ENCODE results near the gene SULT1A3. TPM values are rescaled to one million over a fixed set of nuclear protein-coding genes. Genes with fewer than 3 reads are reported as not detected.
"Not testable (repeated sequence)": the region's sequence is repeated elsewhere in the genome, so short reads cannot be mapped to it uniquely, and the experiment has no call there.

SULT1A3 gene
- polyA plus RNA-seq, 4 donors: 4.1 to 12.8 (median 10.6) TPM

GRCh38 chr16:30186444-30186781 lies 12.6 kb upstream of the SULT1A3 start:
- no peak for DNase-seq (ENCODE audit: low read depth in 4 of 4, low spot score in 3 of 4)

GRCh38 chr16:30186782-30187555 lies 12.1 kb upstream of the SULT1A3 start:
- DNase-seq (ENCODE audit: low read depth in 4 of 4, low spot score in 3 of 4): no peak

GRCh38 chr16:30187556-30187865 lies 11.5 kb upstream of the SULT1A3 start:
- no peak for DNase-seq (ENCODE audit: low read depth in 4 of 4, low spot score in 3 of 4)

- no peak for DNase-seq (ENCODE audit: low read depth in 4 of 4, low spot score in 3 of 4)
Observed at GRCh38 chr16:30187971-30188561, 11.0 kb upstream of the SULT1A3 start.

- not testable (repeated sequence) for DNase-seq (ENCODE audit: low read depth in 4 of 4, low spot score in 3 of 4)
Observed at GRCh38 chr16:30191158-30191557, 7.9 kb upstream of the SULT1A3 start.

- not testable (repeated sequence) for DNase-seq (ENCODE audit: low read depth in 4 of 4, low spot score in 3 of 4)
Observed at GRCh38 chr16:30193098-30193497, 6.0 kb upstream of the SULT1A3 start.

- DNase-seq (ENCODE audit: low read depth in 4 of 4, low spot score in 3 of 4): not testable (repeated sequence)
Observed at GRCh38 chr16:30193615-30194014, 5.4 kb upstream of the SULT1A3 start, which contains the start of the genes BOLA2B and SLX1A. Gene BOLA2B, minus strand, starts transcription at chr16:30193666. Its CDS starts 71 bp downstream, at chr16:30193595. Gene SLX1A, plus strand, starts transcription at chr16:30193875. Its CDS starts 210 bp downstream, at chr16:30194085.

- not testable (repeated sequence) for DNase-seq (ENCODE audit: low read depth in 4 of 4, low spot score in 3 of 4)
Observed at GRCh38 chr16:30194172-30194925, 4.7 kb upstream of the SULT1A3 start.

- not testable (repeated sequence) for DNase-seq (ENCODE audit: low read depth in 4 of 4, low spot score in 3 of 4)
Observed at GRCh38 chr16:30197001-30197400, 2.1 kb upstream of the SULT1A3 start.

GRCh38 chr16:30199608-30200343 lies 721 bp downstream of the SULT1A3 start:
- DNase-seq (ENCODE audit: low read depth in 4 of 4, low spot score in 3 of 4): not testable (repeated sequence)

- DNase-seq (ENCODE audit: low read depth in 4 of 4, low spot score in 3 of 4): not testable (repeated sequence)
Observed at GRCh38 chr16:30205541-30206236, 6.6 kb downstream of the SULT1A3 start.

- DNase-seq (ENCODE audit: low read depth in 4 of 4, low spot score in 3 of 4): not testable (repeated sequence)
Observed at GRCh38 chr16:30206252-30206651, 7.2 kb downstream of the SULT1A3 start.

- not testable (repeated sequence) for DNase-seq (ENCODE audit: low read depth in 4 of 4, low spot score in 3 of 4)
Observed at GRCh38 chr16:30207063-30207704, 8.1 kb downstream of the SULT1A3 start.

- DNase-seq (ENCODE audit: low read depth in 4 of 4, low spot score in 3 of 4): not testable (repeated sequence)
Observed at GRCh38 chr16:30209032-30209431, 10.0 kb downstream of the SULT1A3 start.

- not testable (repeated sequence) for DNase-seq (ENCODE audit: low read depth in 4 of 4, low spot score in 3 of 4)
Observed at GRCh38 chr16:30211414-30211813, 12.4 kb downstream of the SULT1A3 start.

- DNase-seq (ENCODE audit: low read depth in 4 of 4, low spot score in 3 of 4): not testable (repeated sequence)
Observed at GRCh38 chr16:30217082-30217481, 18.0 kb downstream of the SULT1A3 start.

- not testable (repeated sequence) for DNase-seq (ENCODE audit: low read depth in 4 of 4, low spot score in 3 of 4)
Observed at GRCh38 chr16:30248379-30248778, 49.3 kb downstream of the SULT1A3 start, which contains the start of gene NPIPB13. Gene NPIPB13, minus strand, starts transcription at chr16:30248479. Its CDS starts 2,906 bp downstream, at chr16:30245573.
